Measurements from ENCODE around the gene RBM20. TPM values are rescaled to one million over a fixed set of nuclear protein-coding genes. Genes with fewer than 3 reads are reported as not detected.
"Not testable (repeated sequence)": the region's sequence is repeated elsewhere in the genome, so short reads cannot be mapped to it uniquely, and the experiment has no call there.

Gene RBM20
- total RNA-seq, 1 donor: 0.09 TPM

DNA sequence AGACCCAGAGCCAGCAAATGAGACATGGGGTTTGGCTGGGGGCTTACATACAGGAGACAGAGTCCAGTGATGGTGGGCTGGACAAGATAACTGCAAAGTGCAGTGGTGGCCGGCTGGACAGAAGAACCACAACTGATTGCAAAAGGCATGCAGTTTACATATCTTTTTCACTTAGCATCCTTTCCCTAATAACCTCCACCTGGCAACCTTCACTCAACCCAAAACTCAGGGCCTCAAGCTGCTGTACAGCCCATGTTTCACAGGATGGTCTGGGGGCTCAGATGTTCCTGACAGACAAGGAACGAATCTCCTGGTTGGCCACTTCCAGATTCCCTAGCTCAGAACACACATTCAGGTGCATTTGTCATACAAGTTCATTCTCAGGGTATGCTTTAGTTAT, 219.8 kb downstream of the RBM20 start:
- no peak for DNase-seq (ENCODE audit: low read depth)
- TF ChIP-seq, protein P1, sequence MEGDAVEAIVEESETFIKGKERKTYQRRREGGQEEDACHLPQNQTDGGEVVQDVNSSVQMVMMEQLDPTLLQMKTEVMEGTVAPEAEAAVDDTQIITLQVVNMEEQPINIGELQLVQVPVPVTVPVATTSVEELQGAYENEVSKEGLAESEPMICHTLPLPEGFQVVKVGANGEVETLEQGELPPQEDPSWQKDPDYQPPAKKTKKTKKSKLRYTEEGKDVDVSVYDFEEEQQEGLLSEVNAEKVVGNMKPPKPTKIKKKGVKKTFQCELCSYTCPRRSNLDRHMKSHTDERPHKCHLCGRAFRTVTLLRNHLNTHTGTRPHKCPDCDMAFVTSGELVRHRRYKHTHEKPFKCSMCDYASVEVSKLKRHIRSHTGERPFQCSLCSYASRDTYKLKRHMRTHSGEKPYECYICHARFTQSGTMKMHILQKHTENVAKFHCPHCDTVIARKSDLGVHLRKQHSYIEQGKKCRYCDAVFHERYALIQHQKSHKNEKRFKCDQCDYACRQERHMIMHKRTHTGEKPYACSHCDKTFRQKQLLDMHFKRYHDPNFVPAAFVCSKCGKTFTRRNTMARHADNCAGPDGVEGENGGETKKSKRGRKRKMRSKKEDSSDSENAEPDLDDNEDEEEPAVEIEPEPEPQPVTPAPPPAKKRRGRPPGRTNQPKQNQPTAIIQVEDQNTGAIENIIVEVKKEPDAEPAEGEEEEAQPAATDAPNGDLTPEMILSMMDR (IDR thresholded peaks at IDR 0.05; ENCODE audit: insufficient read depth, low read length): no peak
- no peak overlapping the region for H3K4me3 ChIP-seq (ENCODE audit: low read depth, low read length)

DNA sequence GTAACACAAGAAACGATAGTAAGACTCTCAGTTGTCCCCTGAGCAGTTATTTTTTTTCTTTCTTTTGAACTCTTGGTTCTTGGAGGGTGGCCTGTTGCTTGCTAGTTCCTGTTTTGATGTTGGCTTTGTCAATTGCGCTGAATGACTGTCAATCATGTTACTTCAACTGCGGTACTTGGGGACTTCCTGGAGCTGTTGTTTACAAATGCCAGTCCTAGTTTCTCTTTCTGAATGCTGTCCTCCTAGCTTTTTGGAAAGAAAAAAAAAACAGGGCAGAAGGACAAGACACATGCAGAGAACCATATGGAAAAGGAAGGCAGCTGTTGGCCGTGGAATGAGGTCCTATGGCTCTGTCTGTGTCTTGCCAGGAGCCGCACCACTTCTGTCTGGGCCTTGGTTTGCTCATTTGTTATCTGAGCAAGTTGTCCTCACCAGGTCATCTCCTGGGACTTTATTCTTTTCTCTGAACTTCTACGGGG, 220.6 kb downstream of the RBM20 start:
- no peak for DNase-seq (ENCODE audit: low read depth)
- H3K4me3 ChIP-seq (ENCODE audit: low read depth, low read length): no peak overlapping the region
- TF ChIP-seq, protein P1 (IDR thresholded peaks at IDR 0.05; ENCODE audit: insufficient read depth, low read length): no peak

DNA sequence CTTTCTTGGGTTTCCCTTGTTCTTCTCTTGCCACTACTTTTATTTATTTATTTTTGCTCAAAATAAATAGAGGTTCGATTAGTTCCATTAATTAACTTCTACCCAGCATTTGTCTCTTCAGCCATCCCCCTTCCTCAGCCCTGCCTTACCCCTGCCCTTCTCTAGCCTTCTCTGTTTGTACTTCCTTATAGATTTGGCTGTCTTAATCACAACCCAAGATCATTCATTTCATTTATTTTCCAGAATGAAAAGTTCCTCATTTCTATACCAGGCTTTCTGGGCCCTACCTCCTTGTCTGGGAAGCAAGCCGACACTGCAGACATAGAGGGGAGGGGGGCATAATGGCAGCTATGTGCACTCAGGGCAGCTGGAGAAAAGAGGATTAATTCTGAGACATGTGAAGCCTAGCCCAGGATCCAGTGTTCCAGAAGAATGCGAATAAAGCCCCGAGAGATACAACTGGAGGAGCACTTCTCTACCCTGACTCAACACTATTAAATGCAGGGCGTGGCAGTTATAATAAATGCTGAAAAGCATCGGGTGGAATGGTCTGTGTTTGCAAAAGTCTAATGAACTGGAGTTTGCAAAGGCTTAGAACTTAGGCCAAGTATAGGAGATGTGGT, 221.2 kb downstream of the RBM20 start:
- DNase-seq (ENCODE audit: low read depth): peak; percentile 82
- no peak overlapping the region for H3K4me3 ChIP-seq (ENCODE audit: low read depth, low read length)
- TF ChIP-seq, protein P1 (IDR thresholded peaks at IDR 0.05; ENCODE audit: insufficient read depth, low read length): no peak

DNA sequence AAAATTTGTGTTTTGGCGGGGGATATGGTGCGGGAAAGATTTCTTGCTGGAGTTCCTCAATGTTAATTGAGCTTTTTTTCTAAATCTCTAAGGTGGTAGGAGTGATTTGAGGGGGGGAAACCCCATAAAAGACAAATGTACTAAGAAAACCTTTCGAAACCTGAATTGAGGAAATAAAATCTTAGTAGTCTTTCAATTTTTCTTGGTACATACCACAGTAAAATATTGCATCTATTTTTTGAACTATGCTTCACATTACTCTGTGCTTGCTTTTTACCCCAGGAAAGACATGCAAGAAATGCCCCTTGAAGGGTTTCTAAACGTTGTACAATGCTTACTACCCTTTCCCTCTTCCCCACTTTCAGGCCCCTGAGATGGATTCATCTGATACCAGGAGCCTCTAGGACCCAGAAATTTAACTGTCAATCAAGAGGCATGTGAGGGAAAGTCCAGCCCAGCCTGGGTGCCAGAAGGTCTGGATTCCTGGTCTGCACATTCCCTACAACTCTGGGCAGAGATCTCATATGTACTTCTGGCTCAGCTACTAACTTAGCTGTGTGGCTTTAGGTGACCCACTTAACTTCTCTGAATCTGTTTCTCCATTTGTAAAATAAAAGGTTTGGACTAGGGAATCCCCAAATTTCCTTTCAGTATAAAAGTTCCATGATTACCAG, 221.8 kb downstream of the RBM20 start:
- peak; percentile 33 for DNase-seq (ENCODE audit: low read depth)
- H3K4me3 ChIP-seq (ENCODE audit: low read depth, low read length): no peak overlapping the region
- TF ChIP-seq, protein P1 (IDR thresholded peaks at IDR 0.05; ENCODE audit: insufficient read depth, low read length): no peak

DNA sequence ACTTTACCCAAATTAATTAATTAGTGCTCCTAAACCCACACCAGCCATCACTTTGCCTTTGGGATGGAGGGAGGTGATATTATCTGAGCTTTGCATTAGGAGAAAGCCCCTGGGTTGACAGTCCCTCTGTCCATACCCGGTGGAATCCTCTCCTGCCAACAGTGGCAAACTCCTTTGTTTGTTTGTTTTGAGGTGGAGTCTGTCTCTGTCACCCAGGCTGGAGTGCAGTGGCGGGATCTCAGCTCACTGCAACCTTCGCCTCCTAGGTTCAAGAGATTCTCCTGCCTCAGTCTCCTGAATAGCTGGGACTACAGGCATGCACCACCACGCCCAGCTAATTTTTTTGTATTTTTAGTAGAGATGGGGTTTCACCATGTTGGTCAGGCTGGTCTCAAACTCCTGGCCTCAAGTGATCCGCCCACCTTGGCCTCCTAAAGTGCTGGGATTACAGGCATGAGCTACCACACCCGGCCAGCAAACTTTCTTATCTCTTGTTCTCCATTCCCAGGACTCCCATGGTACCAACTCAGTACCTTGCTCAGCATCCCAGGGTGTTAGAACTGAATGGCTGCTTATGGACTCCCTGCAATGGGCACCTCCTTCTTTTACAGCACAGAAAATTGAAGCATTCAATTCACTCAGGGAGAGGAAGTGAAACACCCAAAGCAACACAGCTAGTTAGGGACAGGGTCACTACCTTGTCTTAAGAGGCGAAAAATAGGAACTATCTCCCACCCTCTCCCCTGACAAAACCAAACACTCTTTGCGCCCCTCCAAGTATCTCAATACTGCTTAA, 223.1 kb downstream of the RBM20 start:
- not testable (repeated sequence) for DNase-seq (ENCODE audit: low read depth); H3K4me3 ChIP-seq (ENCODE audit: low read depth, low read length)

DNA sequence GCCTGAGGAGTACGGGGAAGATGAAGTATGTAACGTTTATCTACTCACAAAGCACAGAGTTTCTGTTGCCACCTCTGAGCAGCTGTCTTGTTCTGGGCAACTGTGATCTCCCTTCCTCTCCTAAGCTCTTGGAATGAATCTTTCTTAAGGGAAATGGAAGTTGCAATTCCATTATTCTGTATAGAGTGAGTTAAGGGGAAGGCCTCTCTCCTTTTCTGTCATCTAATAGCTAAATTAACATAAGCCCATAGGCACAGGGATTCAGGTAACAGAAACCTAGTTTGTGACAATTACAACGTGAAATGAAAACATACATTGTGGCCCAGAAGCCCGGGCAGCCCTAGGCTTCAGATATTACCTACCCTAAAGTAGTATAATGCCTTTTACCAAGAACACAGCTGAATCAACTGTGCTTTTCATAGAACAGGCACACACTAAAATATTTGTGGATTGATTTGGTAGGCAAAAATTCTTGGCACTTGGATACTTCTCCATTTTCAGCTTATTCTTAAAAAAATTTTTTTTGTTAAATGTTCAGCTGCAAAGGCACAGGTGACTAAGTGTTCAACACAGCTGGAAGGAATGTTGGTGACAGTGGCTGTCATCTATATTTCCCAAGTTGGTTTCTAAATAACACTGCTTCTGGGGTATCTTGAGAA, 223.8 kb downstream of the RBM20 start:
- H3K4me3 ChIP-seq (ENCODE audit: low read depth, low read length): no peak overlapping the region
- DNase-seq (ENCODE audit: low read depth): no peak
- TF ChIP-seq, protein P1 (IDR thresholded peaks at IDR 0.05; ENCODE audit: insufficient read depth, low read length): no peak
